Posterior cingulate gyrus (tissue), 11 donors: ENCODE results near the gene TSSK6.
A peak's percentile ranks its signal among the peaks of the same experiment; 100 is the strongest.

Experiments used
- DNase-seq, 10 donors: peaks; one replicate each; pipeline versions ENCODE4 v3.0.0 to v3.0.0-alpha.2; 2020 to 2021; ENCODE audit warnings: mixed read lengths in 3 of 10
- intact Hi-C: fragments of 100-400 bp; cut with DNase I; formaldehyde crosslinking; loops from one replicate; pipeline ENCODE4 v1.15.1; 2023

TSSK6 gene

DNA sequence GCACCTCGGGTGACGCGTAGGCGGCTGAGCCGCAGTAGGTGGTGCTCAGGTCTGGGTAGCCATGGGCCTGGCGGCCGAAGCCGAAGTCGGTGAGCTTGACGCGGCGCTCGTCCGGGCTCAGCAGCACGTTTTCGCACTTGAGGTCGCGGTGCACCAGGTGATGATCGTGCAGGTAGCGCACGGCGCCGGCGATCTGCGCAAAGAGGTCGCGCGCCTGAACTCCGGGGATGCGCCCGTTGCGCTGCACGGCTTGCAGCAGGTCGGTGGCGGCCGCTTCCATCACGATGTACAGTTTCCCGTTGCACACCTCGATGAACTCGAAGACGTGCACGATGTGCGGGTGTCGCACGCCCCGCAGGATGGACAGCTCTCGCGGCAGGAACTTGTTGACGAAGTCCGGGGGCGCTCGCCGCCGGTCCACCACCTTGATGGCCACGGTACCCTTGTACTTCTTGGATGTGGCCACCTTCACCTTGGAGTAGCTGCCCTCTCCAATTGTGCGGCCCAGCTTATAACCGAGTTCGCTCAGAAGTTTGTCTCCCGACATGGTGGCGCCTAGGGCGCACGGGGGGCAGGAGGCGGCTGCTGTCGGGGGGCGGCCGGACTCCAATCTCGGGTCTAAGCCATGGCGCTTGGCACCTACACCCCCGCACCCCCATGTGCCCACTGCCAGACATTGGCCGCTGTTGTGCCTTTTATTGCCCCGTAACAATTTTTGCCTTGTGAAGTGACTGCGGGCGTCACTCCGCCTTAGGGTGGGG is at the start of gene TSSK6:
Gene TSSK6, minus strand, starts transcription at position 668 of the 761 bp plus-strand sequence. Its CDS starts 121 bp downstream, at position 547.
- no peak for DNase-seq
- intact Hi-C loops, result no loop called here

DNA sequence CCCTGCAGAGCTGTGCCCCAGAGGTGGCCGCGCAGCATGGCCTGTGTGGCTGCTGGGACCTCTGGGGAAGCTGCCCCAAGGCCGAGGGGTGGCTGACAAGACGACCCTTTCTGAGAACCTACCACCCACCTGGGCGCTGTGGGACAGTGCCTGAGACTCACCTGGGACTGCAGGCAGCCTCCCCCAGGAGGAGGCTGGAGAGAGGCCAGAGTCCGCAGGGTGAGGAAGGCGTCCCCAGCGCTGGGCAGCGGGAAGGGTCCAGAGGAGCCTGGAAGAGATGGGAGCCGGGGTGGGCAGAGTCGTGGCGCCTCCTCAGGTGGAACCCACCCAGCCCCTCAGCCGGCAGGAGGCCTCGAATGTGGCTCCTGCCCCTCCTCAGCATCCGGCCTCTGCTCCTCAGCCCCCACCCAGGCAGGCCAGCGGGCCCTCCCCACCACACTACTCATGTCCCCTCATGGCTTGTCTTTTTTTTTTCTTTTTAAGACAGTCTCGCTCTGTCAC is 48.0 kb upstream of the TSSK6 start:
- intact Hi-C loops, result no loop called here
- peak in 1 of 10 donors; percentile 62 for DNase-seq

DNA sequence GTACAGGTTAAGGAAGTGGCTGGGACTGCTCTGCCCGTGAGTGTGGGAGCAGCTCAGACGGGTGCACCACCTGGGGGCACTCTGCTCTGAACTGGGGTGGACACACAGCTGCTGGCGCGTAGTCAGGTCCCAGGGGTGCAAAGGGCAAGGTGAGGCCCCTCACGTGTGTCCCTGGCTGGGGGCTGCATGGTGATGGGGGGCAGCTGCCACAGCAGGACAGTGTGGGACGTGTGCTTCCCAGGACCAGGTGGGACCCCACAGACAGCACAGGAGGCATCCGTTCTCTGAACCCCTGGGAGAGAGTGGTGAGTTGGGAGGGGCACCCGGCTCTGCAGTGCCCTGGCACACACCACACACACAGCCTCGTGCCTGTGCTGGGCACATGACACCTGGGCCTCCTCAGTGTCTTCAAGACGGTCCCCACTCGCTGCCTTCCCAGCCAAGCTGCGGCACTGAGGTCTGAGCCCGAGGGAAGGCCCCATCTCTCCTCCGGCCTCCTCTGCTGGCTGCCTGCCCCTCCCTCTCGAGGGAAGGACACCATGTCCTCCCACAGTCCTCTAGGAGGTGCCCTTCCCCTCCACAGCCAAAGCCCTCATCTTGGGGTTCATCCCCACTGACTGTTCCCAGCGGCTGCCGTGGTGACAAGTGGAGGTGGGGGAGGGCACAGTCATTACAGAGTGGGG is 47.5 kb upstream of the TSSK6 start:
- no peak for DNase-seq
- intact Hi-C loops, result no loop called here

DNA sequence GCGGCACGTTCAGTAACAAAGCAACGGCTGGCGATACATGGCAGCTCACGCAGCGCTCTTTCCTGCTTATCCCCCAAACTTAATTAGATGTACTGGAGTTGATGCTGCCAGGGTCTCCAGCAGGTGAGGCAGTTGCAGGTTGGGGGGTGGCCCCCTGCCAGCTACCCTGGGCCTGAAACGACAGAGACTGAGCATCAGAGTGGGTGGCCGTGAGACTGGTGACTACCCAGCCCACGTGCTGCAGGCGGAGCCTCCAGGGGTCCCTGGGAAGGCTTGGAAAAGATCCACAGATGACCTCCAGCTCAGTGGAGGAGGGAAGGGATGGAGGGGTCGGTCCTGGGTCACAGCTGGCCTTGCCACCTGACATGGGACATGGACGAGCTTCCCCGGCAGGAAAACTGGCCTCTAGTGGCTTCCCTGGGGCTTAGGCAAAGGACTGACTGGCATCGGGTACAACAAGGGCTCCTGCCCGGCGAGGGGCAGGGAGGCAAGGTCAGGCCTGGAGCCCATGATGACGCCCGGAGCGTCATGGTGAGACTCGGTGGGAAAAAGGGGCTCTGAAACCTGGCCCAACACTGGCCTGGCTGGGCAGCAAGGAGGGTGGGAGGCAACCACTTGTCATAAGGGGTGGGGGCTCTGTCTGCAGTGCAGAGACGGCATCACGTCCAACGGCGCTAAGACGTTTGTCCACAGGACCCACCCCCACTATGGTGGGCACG is 46.8 kb upstream of the TSSK6 start:
- intact Hi-C loops, result no loop called here
- DNase-seq, result peak in 1 of 10 donors; percentile 72

DNA sequence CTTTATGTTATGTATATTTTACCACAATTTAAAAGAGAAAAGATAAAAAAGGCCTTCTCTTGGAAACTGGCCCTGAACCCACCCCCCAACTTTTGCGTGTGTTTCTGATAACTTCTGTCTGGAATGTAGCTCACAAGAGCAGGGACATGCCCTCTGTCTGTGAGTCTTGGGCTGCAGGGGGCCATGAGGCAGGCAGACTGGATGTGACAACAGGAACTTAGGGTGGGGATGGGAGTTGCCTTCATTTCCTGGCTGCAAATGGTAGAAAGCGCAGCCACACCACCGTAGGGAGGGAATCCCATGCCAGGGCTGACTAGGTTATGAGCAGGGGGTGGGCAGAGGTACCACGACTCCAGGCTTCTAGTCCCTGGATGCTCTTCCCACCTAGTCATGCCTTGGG is 44.6 kb upstream of the TSSK6 start:
- DNase-seq, result no peak
- intact Hi-C loops, result no loop called here

DNA sequence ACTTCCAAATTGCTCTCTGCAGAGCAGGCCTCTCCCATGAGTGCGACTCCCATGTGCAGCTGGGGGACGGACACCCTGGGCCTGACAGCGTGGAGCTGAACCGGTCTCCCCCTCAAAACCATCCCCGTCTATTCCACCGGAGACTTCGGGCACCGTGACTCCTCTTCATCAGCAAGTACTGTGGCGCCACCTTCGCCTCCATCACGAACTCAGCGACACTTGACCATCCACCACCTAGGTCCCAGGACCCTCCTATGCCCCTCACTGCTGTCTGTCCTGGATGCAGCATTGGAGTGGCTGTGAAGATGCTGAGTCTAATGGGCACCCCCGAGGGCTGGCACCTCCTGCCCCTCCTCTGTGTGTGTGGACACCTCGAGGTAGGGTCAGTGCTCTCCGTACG is 43.3 kb upstream of the TSSK6 start:
- intact Hi-C loops, result no loop called here
- no peak for DNase-seq

DNA sequence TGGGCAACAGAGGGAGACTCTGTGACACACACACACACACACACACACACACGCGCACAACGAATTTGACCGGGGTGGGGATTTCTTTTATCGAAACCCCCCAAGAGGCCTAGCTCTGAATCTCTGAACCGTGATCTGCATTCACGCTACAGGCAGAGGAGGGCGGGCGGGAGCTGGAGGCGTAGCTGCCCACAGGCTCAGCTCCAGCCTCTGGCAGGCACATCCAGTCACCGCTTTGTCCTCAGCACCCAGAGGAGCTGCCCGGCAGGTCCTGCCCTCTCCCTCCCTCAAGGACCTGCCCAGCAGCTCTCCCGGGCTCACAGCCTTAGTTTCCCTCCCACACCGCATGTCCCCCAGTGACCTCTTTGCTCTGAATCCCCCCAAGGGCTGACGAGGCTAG is 42.7 kb upstream of the TSSK6 start:
- intact Hi-C loops, result no loop called here
- peak in 1 of 10 donors; percentile 72 for DNase-seq

DNA sequence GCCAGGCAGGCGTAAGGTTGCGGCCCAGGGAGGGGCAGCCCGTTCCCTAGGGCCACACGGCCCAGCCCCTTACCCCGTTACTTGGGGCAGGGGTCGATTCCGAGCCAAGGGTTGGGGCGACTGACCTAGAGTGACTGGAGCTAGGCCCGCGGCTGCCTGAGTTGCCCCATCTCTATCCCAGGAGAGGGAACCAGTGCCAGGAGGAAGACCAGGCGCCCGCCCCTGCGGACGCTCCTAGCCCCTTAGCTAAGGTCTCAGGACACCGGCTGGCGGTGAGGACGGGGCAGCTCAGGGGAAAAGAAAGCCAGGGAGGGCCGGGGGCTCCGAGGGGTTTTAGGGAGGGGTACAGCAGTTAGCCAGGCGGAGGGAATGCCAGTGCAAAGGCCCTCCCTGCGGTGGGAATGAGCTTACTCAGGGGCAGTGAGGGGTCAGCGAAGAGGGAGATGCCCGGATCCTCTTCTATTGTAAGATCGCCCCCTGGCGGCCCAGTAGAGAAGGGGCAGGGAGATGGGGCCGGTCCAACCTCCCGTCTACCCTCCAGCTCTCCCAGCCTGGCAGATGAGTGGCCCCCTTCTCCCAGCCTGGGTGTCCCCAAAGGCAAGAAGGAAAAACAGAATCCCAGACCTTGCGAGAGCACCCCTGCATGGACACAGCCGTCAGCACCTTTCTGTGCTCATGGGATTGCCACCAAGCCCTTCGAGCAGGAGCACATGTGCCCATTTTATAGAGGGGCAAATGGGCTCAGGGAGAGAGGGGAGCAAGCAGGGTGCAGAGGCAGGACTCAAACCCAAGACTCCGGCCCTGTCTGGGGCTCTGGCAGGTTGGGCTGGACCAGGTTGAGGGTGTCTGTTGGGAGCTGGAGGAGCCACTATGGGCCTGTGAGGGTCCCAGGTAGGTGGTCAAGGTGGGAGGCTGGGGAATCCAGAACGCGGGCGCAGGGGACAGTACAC is 39.0 kb upstream of the TSSK6 start:
- intact Hi-C loops, result no loop called here
- peak in 3 of 10 donors; percentile 36 to 81 (median 47) for DNase-seq

DNA sequence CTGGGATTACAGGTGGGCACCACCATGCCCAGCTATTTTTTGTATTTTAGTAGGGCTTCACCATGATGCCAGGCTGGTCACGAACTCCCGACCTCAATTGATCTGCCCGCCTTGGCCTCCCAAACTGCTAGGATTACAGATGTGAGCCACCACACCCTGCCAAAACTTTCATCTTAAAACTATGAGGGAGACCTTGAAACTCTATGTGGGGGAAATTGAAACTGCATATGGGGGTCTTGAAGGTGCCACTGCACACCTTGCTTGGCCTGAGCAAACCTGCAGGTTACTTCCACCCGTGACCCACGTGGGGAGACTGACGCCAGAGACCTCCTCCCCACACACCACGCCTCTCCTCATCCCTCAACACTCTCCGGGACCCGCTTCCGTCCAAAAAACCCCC is 38.3 kb upstream of the TSSK6 start:
- no peak for DNase-seq
- intact Hi-C loops, result no loop called here

DNA sequence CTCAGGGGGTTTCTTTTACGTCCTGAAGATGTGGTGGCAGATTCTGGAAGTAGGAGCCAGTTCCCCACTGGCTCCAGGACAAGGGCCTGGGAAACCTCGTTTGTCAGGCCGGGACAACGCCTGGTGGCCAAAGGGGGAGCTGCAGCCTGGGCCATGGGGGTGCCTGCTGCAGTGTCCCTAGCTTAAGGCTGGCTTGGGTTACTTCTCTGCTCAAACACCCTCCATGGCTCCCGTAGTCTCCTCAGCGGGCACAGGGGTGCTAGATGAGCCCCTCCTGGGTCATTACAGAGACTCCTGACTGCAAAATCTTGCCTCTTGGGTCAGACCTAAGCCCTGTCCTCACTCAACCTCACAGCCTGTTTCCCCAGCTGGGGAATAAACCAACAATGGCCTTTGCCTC is 37.5 kb upstream of the TSSK6 start:
- no peak for DNase-seq

DNA sequence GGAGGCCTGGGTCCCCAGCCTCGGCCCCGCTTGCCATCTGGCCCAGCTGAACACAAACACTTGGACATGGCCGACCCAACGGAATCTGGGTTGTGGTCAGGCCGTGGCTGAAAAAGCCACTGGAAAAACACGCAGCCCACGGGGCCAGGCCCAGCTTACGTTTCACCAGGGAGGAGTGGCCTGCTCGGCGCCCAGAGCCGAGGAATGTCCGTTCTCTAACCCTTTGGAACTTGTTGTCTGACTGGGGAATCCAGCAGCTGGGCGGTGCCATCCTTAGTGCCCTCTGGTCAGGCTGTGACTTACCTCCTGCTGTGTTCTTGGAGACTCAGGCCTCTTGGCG is 36.5 kb upstream of the TSSK6 start:
- intact Hi-C loops, result no loop called here
- peak in 1 of 10 donors; percentile 66 for DNase-seq

More for the DNA sequence above, 37.5 kb upstream of the TSSK6 start:
- intact Hi-C loops, result no loop called here

DNA sequence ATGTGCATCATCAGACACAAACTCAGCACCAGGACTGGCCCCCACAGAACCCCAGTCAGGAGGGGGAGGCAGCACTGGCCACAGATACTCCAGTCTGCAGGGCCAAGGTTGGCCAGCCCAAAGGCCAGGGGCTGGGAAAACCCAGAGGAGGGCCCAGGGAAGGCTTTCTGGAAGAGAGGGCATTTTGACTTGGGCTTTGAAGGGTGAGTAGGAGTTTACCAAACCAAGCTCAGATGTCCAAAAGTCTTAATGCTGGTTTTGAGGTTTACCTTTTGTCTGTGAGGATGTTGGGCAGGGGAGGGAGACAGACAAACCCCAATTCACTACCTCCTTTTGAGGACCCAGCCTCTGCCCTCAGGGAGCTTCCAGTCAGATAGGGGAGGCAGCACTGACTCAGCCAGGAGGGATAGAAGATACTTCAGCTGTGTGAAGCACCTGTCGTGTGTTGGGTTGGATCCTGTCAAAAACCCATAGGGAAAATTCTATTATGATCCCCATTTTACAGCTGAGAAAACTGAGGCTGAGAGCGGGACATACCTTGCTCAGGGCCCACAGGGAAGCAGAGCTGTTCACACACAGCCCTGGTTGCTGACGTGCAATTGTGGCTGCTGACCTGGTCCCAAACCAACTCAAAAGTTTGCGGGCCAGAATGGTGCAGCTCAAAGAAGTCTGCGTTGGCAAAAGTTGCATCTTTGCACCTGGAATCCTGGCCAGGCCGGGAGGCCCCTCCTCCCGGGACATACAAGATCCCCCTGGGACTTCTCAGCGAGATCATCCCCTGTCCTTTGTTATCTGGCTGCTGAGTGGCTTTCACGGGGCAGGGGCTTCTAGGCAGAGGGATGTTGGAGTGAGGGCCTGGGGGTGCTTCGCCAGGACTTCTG is 35.9 kb upstream of the TSSK6 start:
- intact Hi-C loops, result no loop called here
- DNase-seq, result no peak

DNA sequence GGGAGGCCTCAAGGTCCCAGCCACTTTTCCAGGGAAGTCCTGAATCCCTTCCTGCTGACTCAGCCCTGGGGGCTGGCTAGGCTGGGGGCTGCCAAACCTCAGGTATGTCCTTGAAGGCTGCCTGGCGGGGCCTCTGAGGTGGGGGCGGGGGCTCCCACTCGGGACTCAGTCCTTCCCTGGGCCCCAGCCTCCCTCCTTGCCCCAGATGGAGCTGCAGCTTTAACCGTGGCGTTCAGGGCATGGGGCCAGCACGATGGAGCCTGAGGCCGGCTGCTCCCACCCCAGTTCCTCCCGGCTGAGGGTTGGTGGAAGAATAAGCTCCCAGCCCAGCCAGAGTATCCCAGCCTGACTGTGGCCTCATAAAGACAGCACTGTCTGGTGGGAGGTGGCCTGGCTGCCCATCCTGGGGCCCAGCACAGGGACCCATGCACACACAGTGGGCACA is 35.2 kb upstream of the TSSK6 start:
- intact Hi-C loops, result no loop called here
- DNase-seq, result peak in 1 of 10 donors; percentile 76

DNA sequence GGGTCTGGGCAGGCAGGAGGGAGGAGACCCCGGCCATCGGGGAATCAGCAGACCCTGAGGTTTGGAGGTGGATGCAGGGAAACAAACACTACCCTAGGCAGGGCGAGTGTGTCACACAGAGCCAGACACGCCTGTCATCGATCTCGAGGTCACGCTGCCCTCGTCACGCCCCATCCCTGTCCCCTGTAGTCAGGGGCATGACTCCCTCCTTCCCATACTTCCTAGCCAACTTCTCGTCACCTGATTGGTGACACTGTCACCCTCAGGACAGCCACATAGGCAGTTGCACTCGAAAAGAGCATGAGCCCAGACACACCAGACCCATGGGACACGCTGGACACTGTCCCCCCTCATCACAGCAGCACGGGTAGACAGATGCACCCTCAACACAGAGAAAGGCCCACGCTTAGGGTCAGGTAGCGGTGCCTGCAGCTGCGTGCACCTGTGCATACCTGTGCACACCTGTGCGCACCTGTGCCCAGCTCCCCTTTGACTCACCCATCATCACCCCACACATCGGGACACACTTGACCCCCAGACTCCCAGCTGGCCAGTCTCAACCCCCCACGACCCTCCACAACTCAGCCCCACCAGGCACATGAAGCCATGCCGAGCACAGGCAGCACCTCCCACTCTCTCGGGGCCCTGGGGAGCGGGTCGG is 34.6 kb upstream of the TSSK6 start:
- DNase-seq, result no peak
- intact Hi-C loops, result no loop called here

DNA sequence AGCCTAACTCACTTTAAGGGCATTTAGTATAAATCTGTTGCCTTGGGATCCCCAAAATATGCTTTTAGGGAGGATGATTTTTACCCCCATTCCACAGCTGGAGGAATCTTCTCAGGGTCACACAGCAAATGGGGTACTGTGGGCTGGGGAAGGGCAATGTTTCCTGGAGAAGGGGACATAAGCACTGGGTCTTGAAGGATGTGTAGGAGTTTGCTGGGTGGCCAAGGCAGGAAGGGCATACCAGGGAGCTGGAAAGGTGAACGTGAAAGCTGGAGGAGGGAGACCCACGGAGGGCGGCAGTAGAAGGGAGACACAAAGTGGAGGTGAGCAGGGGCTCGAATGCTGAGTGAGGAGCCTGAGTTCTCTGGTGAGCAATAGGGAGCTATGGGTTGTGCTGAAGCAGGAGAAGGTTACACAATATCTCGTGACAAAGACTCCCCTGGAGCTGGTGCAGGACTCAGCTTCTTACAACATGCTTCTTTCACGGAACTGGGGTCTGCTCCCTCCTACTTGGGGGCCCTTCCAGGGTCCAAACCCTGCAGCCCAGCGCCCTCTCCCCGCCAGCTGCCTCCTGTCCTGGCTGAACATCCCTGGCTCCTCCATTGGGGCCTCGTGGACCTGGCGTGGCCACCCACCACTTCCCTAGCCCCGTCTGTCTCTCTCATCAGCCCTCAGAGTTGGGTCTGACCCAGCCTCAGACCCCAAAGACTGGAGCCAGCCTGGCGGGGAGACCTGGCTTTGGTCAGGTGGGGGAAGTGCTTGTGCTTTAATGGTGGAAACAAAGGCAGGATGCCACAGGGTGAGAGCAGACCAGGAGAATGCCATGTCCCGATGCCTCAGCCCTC is 33.8 kb upstream of the TSSK6 start:
- no peak for DNase-seq
- intact Hi-C loops, result no loop called here

DNA sequence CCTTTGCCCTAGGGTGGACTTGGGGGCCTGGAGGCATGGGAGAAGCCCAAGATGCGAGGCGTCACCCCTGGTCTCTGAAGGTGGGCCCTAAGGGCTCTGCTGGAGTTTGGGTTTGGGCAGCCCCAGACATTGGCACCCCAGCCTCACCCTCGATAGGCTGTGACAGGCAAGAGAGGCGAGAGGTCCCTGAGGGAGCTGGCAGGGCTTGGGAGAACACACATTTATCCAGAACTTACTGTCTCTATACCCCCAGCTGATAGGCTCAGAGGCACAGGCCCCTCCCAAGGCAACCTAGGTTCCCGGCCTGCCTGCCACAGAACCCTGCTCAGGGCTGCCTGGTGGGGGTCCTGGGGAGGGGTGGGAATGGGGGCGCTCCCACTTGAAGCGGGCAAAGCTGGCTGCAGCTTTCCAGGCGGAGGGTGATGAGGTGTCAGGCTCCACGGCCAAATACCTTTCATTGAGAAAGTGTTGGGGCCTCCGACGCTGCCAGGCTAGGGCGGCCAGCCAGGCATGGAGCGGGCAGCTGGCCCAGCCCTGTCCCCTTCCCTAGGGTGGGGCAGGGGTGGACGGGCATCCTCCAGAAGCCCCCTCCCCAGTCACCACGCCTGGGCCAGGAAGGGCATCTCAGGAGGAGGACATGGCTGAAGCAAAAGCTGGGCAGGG is 32.5 kb upstream of the TSSK6 start:
- no peak for DNase-seq
- intact Hi-C loops, result no loop called here

DNA sequence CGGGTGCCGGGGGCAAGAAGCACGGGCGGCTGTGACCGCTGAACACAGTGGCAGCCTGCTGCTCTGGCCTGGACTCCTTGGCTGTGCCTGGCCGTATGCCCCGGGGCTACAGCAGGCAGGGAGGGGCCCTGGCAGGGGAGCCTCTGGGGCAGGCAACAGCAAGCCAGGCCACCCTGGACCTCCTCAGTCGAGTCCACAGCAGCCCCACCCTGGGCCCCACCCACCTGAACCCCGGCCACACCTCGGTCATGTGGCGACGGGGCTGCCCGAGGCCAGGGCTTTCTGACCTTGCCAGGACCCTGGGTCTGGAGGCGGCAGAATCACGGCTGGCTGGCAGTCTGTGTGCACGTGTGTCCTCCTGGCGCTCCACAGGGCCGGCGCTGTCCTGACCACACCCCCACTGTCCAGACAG is 31.4 kb upstream of the TSSK6 start:
- intact Hi-C loops, result no loop called here
- DNase-seq, result peak in 1 of 10 donors; percentile 74
